Measurements from ENCODE around the gene IL1R2. TPM values are rescaled to one million over a fixed set of nuclear protein-coding genes. Genes with fewer than 3 reads are reported as not detected.

IL1R2 gene
- total and polyA plus RNA-seq, 7 experiments from 2014 or later = 0.40 to 2.7 (median 1.3) TPM; not detected in 4

GRCh38 chr2:101962309-101962708, 29.5 kb upstream of the IL1R2 start:
- Mint-ChIP-seq H3K4me3 (no peak overlapping the region), H3K27ac (no peak overlapping the region), H3K9me3 (peaks cover 0 to 15% (median 3%) of the 10 kb centered on the region in 11 donors), H3K36me3 (peaks cover 0 to 7% (median 2%) of the 10 kb centered on the region in 5 donors), H3K4me1 (peaks cover 0 to 4% (median 0%) of the 10 kb centered on the region in 7 donors), H3K27me3 (no peaks in the 10 kb centered on the region)
- intact Hi-C loops (cut with micrococcal nuclease) = no loop called here
- ChIA-PET POLR2A (no interaction called here), CTCF (interaction anchor here (0.5 kb wide), 1 partner anchor 223 kb away, joined by 6 read pairs; no protein-coding TSS in a partner anchor)
- H3K4me3 ChIP-seq (ENCODE audit: low read length) = no peak overlapping the region
- H3K4me1 ChIP-seq (ENCODE audit: control insufficient read depth in 2 of 2, insufficient read depth in 2 of 2, low read length in 2 of 2) = no peaks in the 10 kb centered on the region
- H3K27me3 ChIP-seq (ENCODE audit: control insufficient read depth in 2 of 2, insufficient read depth in 2 of 2, low read length in 2 of 2) = no peaks in the 10 kb centered on the region
- H3K9me3 ChIP-seq (ENCODE audit: control insufficient read depth in 2 of 3, low read length in 3 of 3) = no peaks in the 10 kb centered on the region
- DNase-seq (no peak), ATAC-seq (peak; percentile 17)
- no peak overlapping the region for H3K27ac ChIP-seq (ENCODE audit: low read depth, low read length)
- no peaks in the 10 kb centered on the region for H3K36me3 ChIP-seq (ENCODE audit: control insufficient read depth in 2 of 3, insufficient read depth in 3 of 3, low read length in 3 of 3)

- Histone ChIP-seq H3K4me1 (ENCODE audit: control insufficient read depth in 2 of 2, insufficient read depth in 2 of 2, low read length in 2 of 2) (no peaks in the 10 kb centered on the region), H3K9me3 (ENCODE audit: control insufficient read depth in 2 of 3, low read length in 3 of 3) (no peaks in the 10 kb centered on the region), H3K27ac (ENCODE audit: low read depth, low read length) (no peak overlapping the region), H3K4me3 (ENCODE audit: low read length) (no peak overlapping the region), H3K27me3 (ENCODE audit: control insufficient read depth in 2 of 2, insufficient read depth in 2 of 2, low read length in 2 of 2) (no peaks in the 10 kb centered on the region), H3K36me3 (ENCODE audit: control insufficient read depth in 2 of 3, insufficient read depth in 3 of 3, low read length in 3 of 3) (no peaks in the 10 kb centered on the region)
- Mint-ChIP-seq H3K27me3 (no peaks in the 10 kb centered on the region), H3K9me3 (peaks cover 0 to 6% (median 0%) of the 10 kb centered on the region in 11 donors), H3K4me3 (no peak overlapping the region), H3K4me1 (peaks cover 0 to 4% (median 0%) of the 10 kb centered on the region in 7 donors), H3K27ac (no peak overlapping the region), H3K36me3 (peaks cover 0 to under 1% (median 0%) of the 10 kb centered on the region in 5 donors)
- DNase-seq (no peak), ATAC-seq (no peak)
- ChIA-PET POLR2A (no interaction called here), CTCF (no interaction called here)
- intact Hi-C loops (cut with micrococcal nuclease) = no loop called here
These were observed 28.6 kb upstream of the IL1R2 start for GRCh38 chr2:101963198-101963597.

- ATAC-seq (no peak), DNase-seq (no peak)
- Mint-ChIP-seq H3K4me3 (no peak overlapping the region), H3K27me3 (peaks cover 0 to 10% (median 0%) of the 10 kb centered on the region in 5 donors), H3K9me3 (peaks cover 8 to 22% (median 17%) of the 10 kb centered on the region in 11 donors), H3K36me3 (peaks cover 4 to 12% (median 7%) of the 10 kb centered on the region in 5 donors), H3K4me1 (peaks cover 0 to 7% (median 0%) of the 10 kb centered on the region in 7 donors), H3K27ac (no peak overlapping the region)
- H3K9me3 ChIP-seq (ENCODE audit: control insufficient read depth in 2 of 3, low read length in 3 of 3) = peaks cover 0 to 6% (median 0%) of the 10 kb centered on the region in 3 experiments
- no peaks in the 10 kb centered on the region for H3K4me1 ChIP-seq (ENCODE audit: control insufficient read depth in 2 of 2, insufficient read depth in 2 of 2, low read length in 2 of 2)
- ChIA-PET POLR2A (no interaction called here), CTCF (no interaction called here)
- H3K27ac ChIP-seq (ENCODE audit: low read depth, low read length) = no peak overlapping the region
- H3K36me3 ChIP-seq (ENCODE audit: control insufficient read depth in 2 of 3, insufficient read depth in 3 of 3, low read length in 3 of 3) = no peaks in the 10 kb centered on the region
- H3K4me3 ChIP-seq (ENCODE audit: low read length) = no peak overlapping the region
- H3K27me3 ChIP-seq (ENCODE audit: control insufficient read depth in 2 of 2, insufficient read depth in 2 of 2, low read length in 2 of 2) = peaks cover 0 to 2% of the 10 kb centered on the region in 2 donors
- intact Hi-C loops (cut with micrococcal nuclease) = no loop called here
These were observed 23.8 kb upstream of the IL1R2 start for GRCh38 chr2:101967826-101968513.

- H3K4me3 ChIP-seq (ENCODE audit: low read length) = no peak overlapping the region
- peaks cover 0 to 3% of the 10 kb centered on the region in 2 donors for H3K27me3 ChIP-seq (ENCODE audit: control insufficient read depth in 2 of 2, insufficient read depth in 2 of 2, low read length in 2 of 2)
- ChIA-PET POLR2A (no interaction called here), CTCF (no interaction called here)
- Mint-ChIP-seq H3K4me1 (peaks cover 0 to 10% (median 0%) of the 10 kb centered on the region in 7 donors), H3K9me3 (peaks cover 8 to 28% (median 18%) of the 10 kb centered on the region in 11 donors), H3K4me3 (no peak overlapping the region), H3K27ac (no peak overlapping the region), H3K36me3 (peaks cover 4 to 12% (median 7%) of the 10 kb centered on the region in 5 donors), H3K27me3 (peaks cover 0 to 10% (median 0%) of the 10 kb centered on the region in 5 donors)
- no peaks in the 10 kb centered on the region for H3K4me1 ChIP-seq (ENCODE audit: control insufficient read depth in 2 of 2, insufficient read depth in 2 of 2, low read length in 2 of 2)
- no peak overlapping the region for H3K27ac ChIP-seq (ENCODE audit: low read depth, low read length)
- H3K36me3 ChIP-seq (ENCODE audit: control insufficient read depth in 2 of 3, insufficient read depth in 3 of 3, low read length in 3 of 3) = no peaks in the 10 kb centered on the region
- ATAC-seq = no peak
- intact Hi-C loops (cut with micrococcal nuclease) = no loop called here
- peaks cover 0 to 6% (median 0%) of the 10 kb centered on the region in 3 experiments for H3K9me3 ChIP-seq (ENCODE audit: control insufficient read depth in 2 of 3, low read length in 3 of 3)
- DNase-seq = no peak
These were observed 22.0 kb upstream of the IL1R2 start for GRCh38 chr2:101969723-101970122.

- Mint-ChIP-seq H3K9me3 (peaks cover 8 to 28% (median 18%) of the 10 kb centered on the region in 11 donors), H3K27me3 (peaks cover 0 to 10% (median 0%) of the 10 kb centered on the region in 5 donors), H3K27ac (no peak overlapping the region), H3K4me3 (no peak overlapping the region), H3K4me1 (peaks cover 0 to 8% (median 0%) of the 10 kb centered on the region in 7 donors), H3K36me3 (peaks cover 4 to 12% (median 7%) of the 10 kb centered on the region in 5 donors)
- no peaks in the 10 kb centered on the region for H3K36me3 ChIP-seq (ENCODE audit: control insufficient read depth in 2 of 3, insufficient read depth in 3 of 3, low read length in 3 of 3)
- H3K27me3 ChIP-seq (ENCODE audit: control insufficient read depth in 2 of 2, insufficient read depth in 2 of 2, low read length in 2 of 2) = peaks cover 0 to 3% of the 10 kb centered on the region in 2 donors
- ChIA-PET CTCF (no interaction called here), POLR2A (no interaction called here)
- no peak overlapping the region for H3K27ac ChIP-seq (ENCODE audit: low read depth, low read length)
- ATAC-seq = no peak
- DNase-seq = no peak
- H3K4me1 ChIP-seq (ENCODE audit: control insufficient read depth in 2 of 2, insufficient read depth in 2 of 2, low read length in 2 of 2) = no peaks in the 10 kb centered on the region
- H3K9me3 ChIP-seq (ENCODE audit: control insufficient read depth in 2 of 3, low read length in 3 of 3) = peaks cover 0 to 6% (median 0%) of the 10 kb centered on the region in 3 experiments
- H3K4me3 ChIP-seq (ENCODE audit: low read length) = no peak overlapping the region
- intact Hi-C loops (cut with micrococcal nuclease) = no loop called here
These were observed 20.9 kb upstream of the IL1R2 start for GRCh38 chr2:101970901-101971300.

GRCh38 chr2:101971836-101972235, 19.9 kb upstream of the IL1R2 start:
- ATAC-seq (no peak), DNase-seq (no peak)
- ChIA-PET CTCF (no interaction called here), POLR2A (no interaction called here)
- Histone ChIP-seq H3K9me3 (ENCODE audit: control insufficient read depth in 2 of 3, low read length in 3 of 3) (peaks cover 0 to 6% (median 0%) of the 10 kb centered on the region in 3 experiments), H3K4me3 (ENCODE audit: low read length) (no peak overlapping the region), H3K36me3 (ENCODE audit: control insufficient read depth in 2 of 3, insufficient read depth in 3 of 3, low read length in 3 of 3) (no peaks in the 10 kb centered on the region), H3K4me1 (ENCODE audit: control insufficient read depth in 2 of 2, insufficient read depth in 2 of 2, low read length in 2 of 2) (no peaks in the 10 kb centered on the region), H3K27ac (ENCODE audit: low read depth, low read length) (no peak overlapping the region), H3K27me3 (ENCODE audit: control insufficient read depth in 2 of 2, insufficient read depth in 2 of 2, low read length in 2 of 2) (peaks cover 0 to 3% of the 10 kb centered on the region in 2 donors)
- H3K4me1 Mint-ChIP-seq = peaks cover 0 to 8% (median 0%) of the 10 kb centered on the region in 7 donors
- H3K27ac Mint-ChIP-seq = no peak overlapping the region
- H3K9me3 Mint-ChIP-seq = peaks cover 8 to 28% (median 18%) of the 10 kb centered on the region in 11 donors
- no peak overlapping the region for H3K4me3 Mint-ChIP-seq
- peaks cover 0 to 10% (median 0%) of the 10 kb centered on the region in 5 donors for H3K27me3 Mint-ChIP-seq
- intact Hi-C loops (cut with micrococcal nuclease) = no loop called here
- H3K36me3 Mint-ChIP-seq = peaks cover 4 to 12% (median 7%) of the 10 kb centered on the region in 5 donors
